Cardiac septum (tissue), 1 donor: ENCODE results near the gene PTGDS. TPM values are rescaled to one million over a fixed set of nuclear protein-coding genes. Genes with fewer than 3 reads are reported as not detected.
A peak's percentile ranks its signal among the peaks of the same experiment; 100 is the strongest.

Source experiments
- DNase-seq: peaks from one replicate; pipeline ENCODE4 v3.0.0-alpha.2; 2020; ENCODE audit warnings: low spot score
- intact Hi-C: fragments of 100-400 bp; cut with DNase I; formaldehyde crosslinking; loops from one replicate; pipeline ENCODE4 v1.14.0; 2022
- total RNA-seq: library from RNA; stranded (reverse); fragmentation: NEBNext Ultra II Directional; extraction: Animal tissue kit (Norgen Biotek cat#: 25700); gene quantifications from one replicate; pipeline ENCODE4 v1.2.1, GENCODE V29; 2021
- donor health status: DM: no; HTN: no; CAD: no.

The PTGDS gene
- total RNA-seq, 1 donor from 2014 or later, result 1,323 TPM

DNA sequence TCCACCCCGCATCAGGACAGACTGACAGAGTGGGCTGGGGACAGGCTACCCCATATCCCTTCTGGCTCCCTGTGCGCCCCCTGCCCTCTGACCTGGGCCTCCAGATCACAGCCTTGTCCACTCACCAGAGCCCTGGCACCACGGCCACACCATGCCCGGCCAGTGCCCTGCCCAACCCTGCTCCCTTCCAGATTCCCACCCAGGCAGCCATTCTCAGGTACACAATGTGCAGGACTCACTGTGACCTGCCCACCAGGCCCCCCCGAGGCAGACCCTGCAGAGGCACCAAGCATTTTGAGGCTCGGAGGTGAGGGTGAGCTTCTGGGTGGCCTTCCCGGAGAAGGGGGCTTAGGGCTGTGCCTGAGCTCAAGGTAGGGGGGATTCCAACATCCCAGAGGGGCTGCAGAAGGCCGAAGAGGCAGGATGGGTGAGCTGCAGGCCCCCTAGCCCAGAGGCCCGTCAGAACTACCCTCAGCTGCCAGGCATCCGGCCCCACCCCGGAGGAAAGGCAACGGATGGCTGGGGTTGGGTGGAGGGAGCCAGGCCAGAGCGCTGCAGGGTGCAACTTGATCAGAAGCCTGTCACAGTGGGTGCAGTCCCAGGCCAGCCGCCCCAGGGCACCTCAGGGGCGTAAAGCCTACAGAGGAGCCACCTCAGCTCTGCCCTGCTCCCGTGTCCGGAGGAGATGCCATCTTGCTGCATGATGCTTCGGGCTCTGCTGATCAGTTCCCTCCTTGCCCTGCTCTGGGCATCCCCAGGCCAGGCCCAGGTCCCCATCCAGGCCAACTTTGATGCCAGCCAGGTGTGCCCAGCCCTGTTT is 5.1 kb downstream of the PTGDS start, which contains the start of gene LCNL1:
LCNL1 (plus strand) TSS at position 762 of the 820 bp plus-strand sequence. CDS start 594 bp downstream, outside the sequence.
- DNase-seq, result no peak
- intact Hi-C loops, result no loop called here

DNA sequence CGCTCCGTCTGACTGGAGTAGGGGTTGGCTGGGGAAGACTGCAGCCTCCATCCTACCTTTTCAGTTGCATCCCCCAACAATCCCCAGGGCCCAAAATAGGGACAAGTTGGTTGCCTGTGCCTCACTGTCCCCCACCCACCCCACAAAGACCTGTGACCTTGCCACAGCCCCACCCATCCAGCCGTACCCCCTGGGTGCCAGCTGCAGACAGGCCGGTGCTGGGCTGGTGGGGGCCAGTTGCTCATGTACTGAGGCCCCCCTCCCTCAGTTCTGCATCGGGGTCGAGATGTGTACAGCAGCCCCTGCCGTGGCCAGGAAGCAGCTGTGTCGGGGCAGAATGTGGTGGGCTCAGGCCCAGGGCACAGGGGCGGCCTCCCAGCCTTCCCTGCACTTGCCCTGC is 5.9 kb downstream of the PTGDS start:
- intact Hi-C loops, result no loop called here

GRCh38 chr9:136983656-136984314 is 6.5 kb downstream of the PTGDS start:
- DNase-seq, result no peak
- intact Hi-C loops, result no loop called here

More for the DNA sequence above, 5.9 kb downstream of the PTGDS start:
- DNase-seq, result no peak

GRCh38 chr9:136984464-136985026 is 7.2 kb downstream of the PTGDS start:
- DNase-seq, result no peak
- intact Hi-C loops, result no loop called here

GRCh38 chr9:136985027-136985602 is 7.8 kb downstream of the PTGDS start:
- no peak for DNase-seq
- intact Hi-C loops, result no loop called here

GRCh38 chr9:136985853-136986252 is 8.5 kb downstream of the PTGDS start:
- intact Hi-C loops, result no loop called here
- no peak for DNase-seq

DNA sequence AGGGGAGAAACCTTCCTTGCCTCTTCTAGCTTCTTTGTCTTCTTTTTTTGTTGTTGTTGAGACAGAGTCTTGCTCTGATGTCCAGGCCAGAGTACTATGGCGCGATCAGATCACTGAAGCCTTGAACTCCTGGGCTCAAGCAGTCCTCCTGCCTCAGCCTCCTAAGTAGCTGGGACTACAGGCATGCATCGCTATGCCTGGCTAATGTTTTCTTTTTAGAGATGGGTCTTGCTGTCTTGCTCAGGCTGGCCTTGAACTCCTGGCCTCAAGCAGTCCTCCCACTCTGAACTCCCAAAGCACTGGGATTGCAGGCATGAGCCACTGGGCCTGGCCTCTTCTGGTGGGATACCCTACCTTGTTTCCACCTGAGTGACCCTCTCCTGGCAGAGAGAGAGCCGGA is 11.6 kb downstream of the PTGDS start:
- no peak for DNase-seq
- intact Hi-C loops, result no loop called here

- DNase-seq, result no peak
- intact Hi-C loops, result no loop called here
Measured at GRCh38 chr9:136990242-136990911, 13.1 kb downstream of the PTGDS start.

- peak; percentile 98 for DNase-seq
- intact Hi-C loops, result loop anchor here (2.0 kb wide), 1 partner anchor 15 kb away; the partner anchor contains the start of gene PTGDS
Measured at GRCh38 chr9:136991993-136992818, 14.9 kb downstream of the PTGDS start, which contains the start of gene PAXX. Gene PAXX (plus strand): TSS chr9:136992422. CDS start chr9:136992444, 22 bp downstream.

GRCh38 chr9:136992819-136993369 is 15.6 kb downstream of the PTGDS start:
- intact Hi-C loops, result loop anchor here (2.0 kb wide), 1 partner anchor 16 kb away; the partner anchor contains the start of gene PTGDS

DNA sequence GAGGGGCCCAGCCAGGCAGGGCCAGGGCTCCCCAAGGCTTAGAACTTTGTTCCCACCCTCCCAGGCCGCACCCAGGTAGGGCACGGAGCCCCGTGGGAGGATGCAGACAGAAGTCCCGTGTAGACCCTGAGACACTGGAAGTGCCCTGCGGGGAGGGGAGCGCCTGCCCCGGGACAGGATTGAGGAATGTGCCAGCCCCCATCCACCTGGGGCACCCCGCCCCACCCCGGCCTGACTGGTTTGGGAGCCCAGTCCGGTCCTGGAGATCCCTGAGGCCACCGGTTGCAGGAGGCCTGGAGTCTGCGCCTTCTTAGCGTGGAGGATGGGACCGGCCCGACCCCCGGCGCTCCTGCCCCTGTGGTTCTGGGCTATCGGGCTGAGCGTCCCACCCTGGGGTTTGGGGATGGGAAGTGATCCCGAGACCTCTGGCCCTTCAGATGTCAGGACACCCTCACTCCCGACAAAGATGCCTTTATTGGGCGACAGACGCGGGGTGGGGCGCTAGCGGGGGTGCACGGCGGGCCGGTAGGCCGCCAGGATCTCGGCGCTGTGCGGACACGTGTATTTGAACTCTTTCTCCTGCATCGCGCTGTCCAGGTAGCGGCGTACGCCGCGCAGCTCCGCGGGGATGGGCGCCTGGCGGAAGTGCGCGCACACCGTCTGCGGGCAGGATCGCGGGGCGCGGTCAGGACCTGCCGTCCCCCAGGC is 17.0 kb downstream of the PTGDS start:
- DNase-seq, result no peak
- intact Hi-C loops, result no loop called here

More at GRCh38 chr9:136992819-136993369, 15.6 kb downstream of the PTGDS start:
- no peak for DNase-seq

GRCh38 chr9:136994888-136995230 is 17.6 kb downstream of the PTGDS start:
- intact Hi-C loops, result no loop called here
- no peak for DNase-seq

GRCh38 chr9:136995362-136995761 is 18.1 kb downstream of the PTGDS start:
- intact Hi-C loops, result no loop called here
- no peak for DNase-seq

GRCh38 chr9:136995772-136996311 is 18.5 kb downstream of the PTGDS start:
- intact Hi-C loops, result no loop called here
- DNase-seq, result no peak

DNA sequence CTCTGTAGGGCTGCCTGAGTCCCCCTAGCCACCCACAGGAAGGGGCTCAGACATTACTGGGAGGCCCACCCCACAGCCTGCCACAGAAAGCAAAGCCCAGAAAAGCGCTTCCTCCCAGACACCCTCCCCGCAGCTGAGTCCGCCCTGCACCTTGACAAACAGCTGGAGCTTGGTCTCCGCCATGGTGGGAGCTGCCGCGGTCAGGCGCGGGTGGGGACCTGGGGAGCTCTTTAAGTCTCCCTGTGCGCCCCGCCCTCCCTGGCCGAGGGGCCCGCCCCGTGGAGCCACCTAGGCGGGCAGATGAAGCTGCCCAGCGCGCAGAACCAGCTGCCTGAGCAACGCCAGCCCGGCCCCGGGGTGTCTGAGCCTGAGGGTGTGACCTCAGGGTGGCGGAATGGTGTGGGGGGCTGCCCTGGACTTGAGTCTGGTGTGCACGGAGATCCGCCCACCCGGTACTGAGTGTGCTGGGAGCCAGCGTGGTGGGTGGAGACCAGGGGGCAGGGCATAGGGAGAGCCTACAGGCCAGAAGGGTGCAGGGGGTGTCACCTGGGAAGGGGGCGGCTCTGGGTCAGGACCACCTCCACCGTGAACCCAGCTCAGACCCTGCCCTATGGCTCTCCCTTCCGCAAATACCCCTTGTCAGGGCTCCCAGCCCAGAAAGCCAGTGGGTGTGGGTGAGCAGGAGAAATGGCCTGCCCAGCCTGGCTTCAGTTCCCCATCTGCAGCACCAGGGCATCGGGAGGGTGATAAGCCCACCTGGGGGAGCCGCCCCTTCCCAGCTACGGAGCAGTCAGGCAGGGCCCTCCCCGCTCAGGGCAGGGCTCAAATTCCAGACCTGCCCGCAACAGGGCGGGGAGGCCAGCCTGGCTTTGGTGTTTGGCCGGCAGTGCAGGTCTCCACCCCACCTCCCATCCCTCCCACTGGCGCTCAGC is 19.3 kb downstream of the PTGDS start, which contains the start of gene CLIC3:
CLIC3 (minus strand) TSS at position 208 of the 932 bp plus-strand sequence; CDS start at position 183, 25 bp downstream.
- intact Hi-C loops, result no loop called here
- no peak for DNase-seq

DNA sequence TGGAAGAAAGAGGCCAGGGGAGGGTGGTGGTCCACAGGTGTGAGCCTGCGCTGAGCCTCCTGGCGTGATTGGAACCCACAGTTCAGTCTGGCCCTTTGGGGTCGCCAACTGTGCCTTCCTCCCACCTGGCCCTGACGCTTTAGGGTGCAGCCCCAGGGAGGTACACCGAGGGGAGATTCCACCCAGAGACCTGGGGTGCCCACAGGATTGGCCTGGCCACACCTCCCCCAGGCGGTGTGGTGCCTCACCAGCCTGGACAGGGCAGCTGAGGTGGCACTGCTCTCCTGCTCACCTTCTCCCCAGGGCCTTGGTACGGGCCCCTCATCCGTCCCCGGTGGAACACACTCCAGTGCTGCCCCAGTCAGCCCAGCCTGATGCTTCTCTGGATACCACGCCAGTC is 20.1 kb downstream of the PTGDS start:
- intact Hi-C loops, result no loop called here
- DNase-seq, result no peak
